Stimulated activated CD4-positive, alpha-beta T cell treated with anti-CD3 and anti-CD28 coated beads, TNF-alpha, amount 100 ng/mL, for 24 hours (primary cell): ENCODE data around the gene IPO8.
"Not testable (repeated sequence)": the region's sequence is repeated elsewhere in the genome, so short reads cannot be mapped to it uniquely, and the experiment has no call there.

Experiments
- DNase-seq, 3 experiments: peaks; one replicate each; pipeline ENCODE4 v3.0.0-alpha.2; 2020; ENCODE audit warnings: low read depth in 3 of 3

Gene IPO8

DNA sequence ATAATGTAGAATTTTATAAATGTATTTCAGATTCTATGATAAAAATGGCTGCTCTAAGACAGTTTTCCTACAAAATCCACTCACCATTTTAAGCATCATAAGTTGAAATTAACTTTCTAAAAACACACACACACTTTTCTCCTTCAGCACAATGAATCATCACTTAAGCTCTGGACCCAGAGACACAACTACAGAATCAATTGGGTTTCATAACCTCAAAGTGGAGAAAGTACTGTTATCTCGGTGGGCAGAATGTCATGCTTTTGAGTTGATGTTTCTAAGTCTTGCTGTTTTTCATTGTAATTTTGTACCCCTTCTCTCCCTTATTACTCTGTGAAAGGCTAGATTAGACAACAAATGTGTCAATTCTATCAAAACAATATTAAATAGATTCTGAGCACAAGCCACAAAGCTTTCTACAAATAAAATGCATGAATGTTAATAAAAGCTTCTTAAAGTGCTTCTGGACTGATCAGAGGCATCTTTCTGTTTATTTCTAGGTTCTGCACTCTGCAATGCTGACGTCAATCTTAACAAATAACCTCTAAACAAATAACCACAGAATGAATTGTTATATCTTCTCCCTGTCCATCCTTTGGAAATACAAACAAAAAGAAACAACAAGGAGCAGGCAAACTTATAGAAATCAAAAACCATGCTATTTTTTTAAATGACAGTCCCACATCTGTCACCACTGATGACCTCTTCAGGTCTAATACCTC, 8.2 kb downstream of the IPO8 start:
- no peak for DNase-seq

DNA sequence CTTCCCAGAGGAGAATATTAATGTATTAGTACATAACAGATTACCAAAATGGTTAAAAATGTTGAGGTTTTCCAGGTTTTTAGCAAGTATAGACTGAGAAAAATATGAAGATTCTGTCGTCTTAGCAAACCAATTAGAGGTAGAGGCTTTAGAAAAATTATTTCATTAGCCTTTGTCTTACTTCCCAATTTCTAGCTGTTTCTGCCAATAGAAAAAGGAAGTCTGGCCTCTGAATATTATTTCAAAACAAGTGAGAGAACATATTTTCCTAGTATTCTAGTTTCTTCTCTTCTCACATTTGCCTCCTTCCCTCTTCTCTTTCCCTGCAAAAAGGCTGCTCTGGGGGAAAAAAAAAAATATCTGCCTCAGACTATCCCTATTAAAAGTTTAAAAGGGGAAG, 16.4 kb downstream of the IPO8 start:
- no peak for DNase-seq

GRCh38 chr12:30678221-30678620, 17.4 kb downstream of the IPO8 start:
- DNase-seq, result no peak

- DNase-seq, result no peak
These were observed 34.5 kb downstream of the IPO8 start for GRCh38 chr12:30661210-30661609.

- DNase-seq, result no peak
These were observed 43.5 kb downstream of the IPO8 start for GRCh38 chr12:30652034-30652696.

DNA sequence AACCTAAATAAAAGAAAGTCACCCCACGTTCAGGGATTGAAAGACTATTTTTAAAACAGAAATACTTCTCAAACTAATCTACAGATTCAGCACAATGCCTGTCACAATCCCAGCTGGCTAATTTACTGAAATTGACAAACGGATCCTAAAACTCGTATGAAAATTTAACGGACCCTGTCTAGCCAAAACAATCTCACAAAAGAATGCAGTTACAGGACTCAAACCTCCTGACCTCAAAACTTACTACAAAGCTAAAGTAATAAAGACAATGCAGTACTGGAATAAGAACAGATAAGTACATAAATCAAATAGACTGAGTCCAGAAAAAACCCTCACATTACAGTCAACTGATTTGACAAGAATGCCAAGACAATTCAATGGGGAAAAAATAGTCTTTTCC, 48.8 kb downstream of the IPO8 start:
- no peak for DNase-seq

- DNase-seq, result no peak
These were observed 52.3 kb downstream of the IPO8 start for GRCh38 chr12:30643366-30643765.

DNA sequence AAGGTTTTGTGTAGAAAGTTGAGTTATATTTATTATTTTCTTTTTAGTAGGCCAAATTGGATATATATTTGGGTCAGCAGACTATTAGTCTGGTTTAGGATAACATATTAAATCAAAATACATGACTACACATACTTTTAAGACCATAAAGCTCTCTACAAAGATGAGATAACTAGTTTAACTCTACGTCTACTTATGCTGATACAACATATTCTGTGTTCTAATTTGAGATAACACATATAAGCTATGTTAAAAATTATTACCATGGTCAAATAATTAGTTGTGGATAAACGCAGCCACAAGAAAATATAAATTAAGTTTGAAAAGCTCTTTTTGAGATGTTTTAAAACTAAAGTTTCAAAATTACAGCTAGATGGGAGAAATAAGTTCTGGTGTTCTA, 55.3 kb downstream of the IPO8 start:
- no peak for DNase-seq

GRCh38 chr12:30635385-30635784, 60.3 kb downstream of the IPO8 start:
- no peak for DNase-seq

DNA sequence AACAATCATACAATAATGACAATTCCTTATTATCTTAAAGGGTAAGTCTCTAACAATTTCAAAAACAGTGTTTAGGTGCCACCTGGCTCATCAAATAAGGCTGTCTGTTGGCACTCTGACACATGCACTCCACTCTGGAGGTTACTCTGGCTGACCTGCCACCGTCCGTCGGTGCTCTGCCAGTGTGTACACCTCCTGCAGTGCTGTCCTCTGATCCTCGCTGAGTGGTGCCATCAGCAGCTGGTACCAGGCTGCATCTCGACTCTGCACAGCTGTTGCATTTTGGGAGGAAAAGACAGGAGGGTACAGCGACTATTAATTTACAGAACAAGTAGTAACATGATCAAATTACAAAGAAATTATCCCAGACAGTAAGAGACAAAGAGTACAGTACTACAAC, 63.9 kb downstream of the IPO8 start:
- no peak for DNase-seq

DNA sequence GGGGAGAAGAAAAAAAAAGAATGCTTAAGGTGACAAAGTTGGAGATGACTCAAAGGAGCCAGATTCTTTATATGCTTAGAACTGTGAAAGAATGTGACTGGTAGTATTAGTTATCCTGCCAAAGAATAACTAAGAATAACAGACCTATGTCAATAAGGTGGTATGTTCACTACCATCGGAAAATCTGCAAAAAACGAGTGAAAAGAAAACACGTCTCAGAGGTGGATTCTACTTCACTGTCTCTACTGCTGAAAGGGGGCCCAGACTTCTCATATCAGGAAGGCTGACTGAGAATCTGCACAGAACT, 64.7 kb downstream of the IPO8 start:
- DNase-seq, result no peak

DNA sequence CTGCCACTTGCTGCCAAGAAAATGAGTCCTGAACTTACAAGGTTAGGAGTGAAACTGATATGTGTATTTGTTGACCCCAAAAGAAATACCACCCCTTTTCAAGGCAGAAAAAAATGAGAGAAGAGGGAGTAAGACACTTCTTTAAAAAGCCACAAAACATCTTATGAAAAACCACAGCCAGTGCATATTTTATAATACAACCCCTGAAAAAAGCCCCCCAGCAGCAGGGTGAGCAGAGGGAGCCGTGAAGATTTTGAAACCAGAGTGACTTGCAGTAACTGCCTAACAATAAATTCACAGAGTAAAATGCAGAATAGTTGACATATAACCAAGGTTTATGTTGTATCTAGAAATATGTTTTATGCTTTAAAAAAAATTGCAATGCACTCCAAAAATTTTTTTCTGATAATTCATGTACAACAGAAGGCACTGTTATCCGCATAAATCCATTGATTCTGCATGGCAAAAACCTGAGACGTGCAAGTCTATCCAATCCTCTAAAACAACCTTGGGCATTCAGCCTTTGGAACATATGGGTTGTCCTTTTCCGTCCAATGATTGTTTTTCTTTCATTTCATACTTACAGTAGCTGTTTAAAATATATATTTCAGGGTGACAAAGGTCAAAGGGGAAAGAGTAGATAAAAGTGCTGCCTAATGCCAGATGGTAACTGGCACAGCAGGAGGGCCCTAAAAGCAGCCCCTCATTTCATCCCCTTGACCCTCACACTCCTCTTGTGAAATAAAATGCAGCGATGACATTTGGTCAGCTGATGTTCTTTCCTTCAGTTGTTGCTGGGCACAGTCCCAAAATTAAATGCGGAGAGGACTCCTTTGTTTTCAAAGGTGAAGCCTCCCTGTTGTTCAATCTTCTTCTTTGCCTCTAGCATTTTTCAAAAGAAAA, 65.3 kb downstream of the IPO8 start:
- DNase-seq, result no peak

- DNase-seq, result no peak
These were observed 68.8 kb downstream of the IPO8 start for GRCh38 chr12:30626847-30627246.

- DNase-seq, result no peak
These were observed 71.7 kb downstream of the IPO8 start for GRCh38 chr12:30624009-30624408.

DNA sequence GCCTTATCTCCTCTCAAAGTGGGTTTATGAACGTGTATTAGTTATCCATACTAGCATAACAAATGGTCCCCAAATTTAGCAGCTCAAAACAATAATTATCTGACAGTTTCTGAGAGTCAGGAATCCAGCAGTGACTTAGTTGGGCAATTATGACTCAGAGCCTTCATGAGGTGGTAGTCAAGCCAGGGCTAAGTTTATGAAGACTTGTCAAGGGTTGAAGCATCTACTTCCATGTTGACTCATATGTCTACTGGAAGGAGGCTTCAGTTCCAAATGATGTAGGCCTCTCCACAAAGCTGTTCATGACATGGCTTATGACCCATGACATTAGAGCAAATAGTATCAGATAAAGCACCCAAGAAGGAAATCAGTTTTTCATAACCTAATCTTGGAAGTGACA, 73.2 kb downstream of the IPO8 start:
- no peak for DNase-seq

DNA sequence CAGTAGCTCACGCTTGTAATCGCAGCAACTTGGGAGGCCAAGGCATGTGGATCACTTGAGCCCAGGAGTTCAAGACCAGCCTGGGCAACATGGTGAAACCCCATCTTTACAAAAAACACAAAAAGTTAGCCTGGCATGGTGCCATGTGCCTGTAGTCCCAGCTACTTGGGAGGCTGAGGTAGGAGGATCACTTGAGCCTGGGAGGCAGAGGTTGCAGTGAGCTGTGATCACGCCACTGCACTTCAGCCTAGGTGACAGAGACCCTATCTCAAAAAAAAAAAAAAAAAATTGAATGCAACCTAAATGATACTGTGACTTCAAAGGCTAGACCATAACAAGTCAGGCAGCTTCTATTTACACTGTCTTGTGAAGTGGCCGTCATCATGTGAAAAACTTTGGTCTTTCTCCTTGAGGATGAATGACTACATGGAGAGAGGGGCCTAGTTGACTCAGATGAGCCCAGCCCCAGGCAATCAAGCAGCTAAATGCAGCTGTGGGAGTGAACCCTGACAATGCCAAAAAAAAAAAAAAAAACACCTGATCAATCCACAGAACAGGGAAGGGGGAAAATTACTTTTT, 73.9 kb downstream of the IPO8 start:
- not testable (repeated sequence) for DNase-seq

DNA sequence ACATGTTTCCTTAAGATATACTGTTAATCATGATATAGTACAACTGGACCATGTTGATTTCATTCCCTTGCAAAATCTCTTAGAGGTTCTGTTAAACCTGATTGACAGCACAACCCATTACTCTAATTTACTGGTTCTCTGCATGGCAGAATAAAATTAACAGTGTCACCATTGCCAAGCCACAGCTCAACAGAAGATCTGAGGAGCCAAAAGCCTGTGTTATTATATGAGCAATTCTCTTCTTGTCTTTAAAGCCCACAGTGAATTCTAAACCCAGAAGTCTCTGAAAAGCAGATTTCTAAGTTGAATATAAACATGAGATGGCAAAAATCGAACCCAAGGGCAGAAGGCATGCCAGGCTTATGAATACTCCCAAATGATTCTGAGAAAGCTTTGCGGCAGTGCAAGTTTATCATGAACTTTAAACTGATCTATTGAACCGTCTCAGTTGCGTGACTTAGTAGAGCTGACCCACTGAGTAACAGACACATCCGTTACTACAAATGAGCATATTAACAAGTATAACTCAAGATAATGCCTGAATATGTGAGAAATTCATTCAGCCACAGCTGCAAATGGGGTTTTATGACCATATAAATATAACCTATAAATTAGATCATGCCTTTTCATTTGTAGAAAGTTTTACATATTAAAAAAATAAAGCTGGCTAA, 78.2 kb downstream of the IPO8 start:
- no peak for DNase-seq

- no peak for DNase-seq
These were observed 81.6 kb downstream of the IPO8 start for GRCh38 chr12:30614031-30614430.

- DNase-seq, result no peak
These were observed 82.4 kb downstream of the IPO8 start for GRCh38 chr12:30613119-30613830.

GRCh38 chr12:30610718-30611117, 85.0 kb downstream of the IPO8 start:
- DNase-seq, result no peak

GRCh38 chr12:30609819-30610218, 85.8 kb downstream of the IPO8 start:
- not testable (repeated sequence) for DNase-seq
